Activated CD4-positive, alpha-beta memory T cell treated with anti-CD3 and anti-CD28 coated beads for 36 hours (primary cell): ENCODE results near the gene PKM. TPM values are rescaled to one million over a fixed set of nuclear protein-coding genes. Genes with fewer than 3 reads are reported as not detected.
"Not testable (repeated sequence)": the region's sequence is repeated elsewhere in the genome, so short reads cannot be mapped to it uniquely, and the experiment has no call there.

Source experiments
- CTCF ChIA-PET: fragments of 350-600 bp; sonication (Branson Sonifier 250); formaldehyde crosslinking; loops from one replicate; lab custom pipeline; 2021; ENCODE audit warnings: antibody characterized with exemption, inconsistent platforms; lab: Charles Lee
- POLR2A ChIA-PET: fragments of 350-600 bp; sonication (Branson Sonifier 250); formaldehyde crosslinking; loops from one replicate; lab custom pipeline; 2021; ENCODE audit warnings: antibody characterized with exemption; lab: Charles Lee
- DNase-seq: peaks from one replicate; pipeline ENCODE4 v3.0.0-alpha.2; 2020
- H3K27ac Mint-ChIP-seq: one replicate; pipeline ENCODE4 v1.8.0; 2021; ENCODE audit warnings: mixed read lengths
- H3K27me3 Mint-ChIP-seq: one replicate; pipeline ENCODE4 v1.8.0; 2021; ENCODE audit warnings: mixed read lengths
- H3K36me3 Mint-ChIP-seq: one replicate; pipeline ENCODE4 v1.8.0; 2021; ENCODE audit warnings: mixed read lengths
- H3K4me1 Mint-ChIP-seq: one replicate; pipeline ENCODE4 v1.8.0; 2021; ENCODE audit warnings: low read depth, mixed read lengths
- H3K4me3 Mint-ChIP-seq: one replicate; pipeline ENCODE4 v1.8.0; 2021; ENCODE audit warnings: mild to moderate bottlenecking, mixed read lengths
- H3K9me3 Mint-ChIP-seq: one replicate; pipeline ENCODE4 v1.8.0; 2021; ENCODE audit warnings: mixed read lengths
- intact Hi-C: fragments of 100-400 bp; cut with micrococcal nuclease; formaldehyde crosslinking; loops from one replicate; pipeline ENCODE4 v1.15.1; 2023
- total RNA-seq, 2 experiments: library from RNA; stranded (reverse); gene quantifications; one replicate each; pipeline ENCODE4 v1.2.3, GENCODE V29; 2021

PKM gene
- total RNA-seq, 2 experiments from 2014 or later = 2,032 to 2,053 TPM

- ChIA-PET POLR2A (no interaction called here), CTCF (no interaction called here)
- Mint-ChIP-seq H3K9me3 (no peaks in the 10 kb centered on the region), H3K4me1 (no peaks in the 10 kb centered on the region), H3K4me3 (no peak overlapping the region), H3K27me3 (no peaks in the 10 kb centered on the region), H3K27ac (no peak overlapping the region), H3K36me3 (no peaks in the 10 kb centered on the region)
- no peak for DNase-seq
- intact Hi-C loops = no loop called here
These were observed 56.3 kb downstream of the PKM start for GRCh38 chr15:72174551-72175165.

GRCh38 chr15:72173864-72174550 is 57.0 kb downstream of the PKM start:
- ChIA-PET CTCF (no interaction called here), POLR2A (no interaction called here)
- Mint-ChIP-seq H3K27ac (no peak overlapping the region), H3K27me3 (no peaks in the 10 kb centered on the region), H3K4me1 (no peaks in the 10 kb centered on the region), H3K9me3 (no peaks in the 10 kb centered on the region), H3K4me3 (no peak overlapping the region), H3K36me3 (no peaks in the 10 kb centered on the region)
- intact Hi-C loops = no loop called here
- no peak for DNase-seq

- no peak for DNase-seq
- peaks cover 2% of the 10 kb centered on the region for H3K27me3 Mint-ChIP-seq
- no peaks in the 10 kb centered on the region for H3K36me3 Mint-ChIP-seq
- POLR2A ChIA-PET = no interaction called here
- H3K9me3 Mint-ChIP-seq = no peaks in the 10 kb centered on the region
- CTCF ChIA-PET = no interaction called here
- no peak overlapping the region for H3K4me3 Mint-ChIP-seq
- H3K4me1 Mint-ChIP-seq = no peaks in the 10 kb centered on the region
- no peak overlapping the region for H3K27ac Mint-ChIP-seq
- intact Hi-C loops = no loop called here
These were observed 57.6 kb downstream of the PKM start for GRCh38 chr15:72173401-72173800.

- ChIA-PET POLR2A (no interaction called here), CTCF (no interaction called here)
- no peak for DNase-seq
- Mint-ChIP-seq H3K4me3 (no peak overlapping the region), H3K27me3 (peaks cover 2% of the 10 kb centered on the region), H3K27ac (no peak overlapping the region), H3K4me1 (no peaks in the 10 kb centered on the region), H3K9me3 (no peaks in the 10 kb centered on the region), H3K36me3 (no peaks in the 10 kb centered on the region)
- intact Hi-C loops = no loop called here
These were observed 58.2 kb downstream of the PKM start for GRCh38 chr15:72172796-72173195.

- intact Hi-C loops, DNase-seq, POLR2A ChIA-PET, H3K4me1 Mint-ChIP-seq, H3K4me3 Mint-ChIP-seq, CTCF ChIA-PET, H3K27ac Mint-ChIP-seq, H3K9me3 Mint-ChIP-seq, H3K27me3 Mint-ChIP-seq, H3K36me3 Mint-ChIP-seq: not testable (repeated sequence)
These were observed 59.0 kb downstream of the PKM start for GRCh38 chr15:72171978-72172377.

- H3K4me1 Mint-ChIP-seq = no peaks in the 10 kb centered on the region
- DNase-seq = no peak
- CTCF ChIA-PET = no interaction called here
- H3K4me3 Mint-ChIP-seq = no peak overlapping the region
- POLR2A ChIA-PET = no interaction called here
- peaks cover 2% of the 10 kb centered on the region for H3K27me3 Mint-ChIP-seq
- no peak overlapping the region for H3K27ac Mint-ChIP-seq
- no peaks in the 10 kb centered on the region for H3K36me3 Mint-ChIP-seq
- H3K9me3 Mint-ChIP-seq = no peaks in the 10 kb centered on the region
- intact Hi-C loops = no loop called here
These were observed 60.3 kb downstream of the PKM start for GRCh38 chr15:72170691-72171090.

- Mint-ChIP-seq H3K9me3 (no peaks in the 10 kb centered on the region), H3K27me3 (peaks cover 2% of the 10 kb centered on the region), H3K4me3 (no peak overlapping the region)
These were observed 60.9 kb downstream of the PKM start for GRCh38 chr15:72169921-72170611.

GRCh38 chr15:72169236-72169920 is 61.6 kb downstream of the PKM start:
- POLR2A ChIA-PET = no interaction called here
- no peak overlapping the region for H3K4me3 Mint-ChIP-seq
- H3K9me3 Mint-ChIP-seq = no peaks in the 10 kb centered on the region
- H3K4me1 Mint-ChIP-seq = no peaks in the 10 kb centered on the region
- no peak overlapping the region for H3K27ac Mint-ChIP-seq
- CTCF ChIA-PET = no interaction called here
- no peaks in the 10 kb centered on the region for H3K36me3 Mint-ChIP-seq
- no peak for DNase-seq
- H3K27me3 Mint-ChIP-seq = peaks cover 2% of the 10 kb centered on the region
- intact Hi-C loops = no loop called here

More at GRCh38 chr15:72169921-72170611, 60.9 kb downstream of the PKM start:
- Mint-ChIP-seq H3K4me1 (no peaks in the 10 kb centered on the region), H3K27ac (no peak overlapping the region), H3K36me3 (no peaks in the 10 kb centered on the region)
- no peak for DNase-seq
- intact Hi-C loops = no loop called here
- POLR2A ChIA-PET = no interaction called here
- CTCF ChIA-PET = no interaction called here

GRCh38 chr15:72168808-72169190 is 62.2 kb downstream of the PKM start:
- Mint-ChIP-seq H3K4me3 (no peak overlapping the region), H3K27me3 (peaks cover 2% of the 10 kb centered on the region), H3K9me3 (no peaks in the 10 kb centered on the region), H3K36me3 (no peaks in the 10 kb centered on the region), H3K4me1 (no peaks in the 10 kb centered on the region), H3K27ac (no peak overlapping the region)
- CTCF ChIA-PET = no interaction called here
- POLR2A ChIA-PET = no interaction called here
- DNase-seq = no peak
- intact Hi-C loops = no loop called here

GRCh38 chr15:72168131-72168807 is 62.7 kb downstream of the PKM start:
- intact Hi-C loops = no loop called here
- Mint-ChIP-seq H3K36me3 (no peaks in the 10 kb centered on the region), H3K9me3 (no peaks in the 10 kb centered on the region), H3K27ac (no peak overlapping the region), H3K4me1 (no peaks in the 10 kb centered on the region), H3K4me3 (no peak overlapping the region), H3K27me3 (peaks cover 2% of the 10 kb centered on the region)
- ChIA-PET POLR2A (no interaction called here), CTCF (no interaction called here)
- no peak for DNase-seq

GRCh38 chr15:72167445-72167844 is 63.5 kb downstream of the PKM start:
- no peaks in the 10 kb centered on the region for H3K4me1 Mint-ChIP-seq
- ChIA-PET CTCF (no interaction called here), POLR2A (no interaction called here)
- H3K27me3 Mint-ChIP-seq = peaks cover 2% of the 10 kb centered on the region
- H3K27ac Mint-ChIP-seq = no peak overlapping the region
- no peaks in the 10 kb centered on the region for H3K36me3 Mint-ChIP-seq
- DNase-seq = no peak
- intact Hi-C loops = no loop called here
- H3K4me3 Mint-ChIP-seq = no peak overlapping the region
- no peaks in the 10 kb centered on the region for H3K9me3 Mint-ChIP-seq
